ENCODE data around the gene DKK2. TPM values are rescaled to one million over a fixed set of nuclear protein-coding genes. Genes with fewer than 3 reads are reported as not detected.

The DKK2 gene
- total RNA-seq, 2 donors from 2014 or later = 0.17 to 0.73 TPM

DNA sequence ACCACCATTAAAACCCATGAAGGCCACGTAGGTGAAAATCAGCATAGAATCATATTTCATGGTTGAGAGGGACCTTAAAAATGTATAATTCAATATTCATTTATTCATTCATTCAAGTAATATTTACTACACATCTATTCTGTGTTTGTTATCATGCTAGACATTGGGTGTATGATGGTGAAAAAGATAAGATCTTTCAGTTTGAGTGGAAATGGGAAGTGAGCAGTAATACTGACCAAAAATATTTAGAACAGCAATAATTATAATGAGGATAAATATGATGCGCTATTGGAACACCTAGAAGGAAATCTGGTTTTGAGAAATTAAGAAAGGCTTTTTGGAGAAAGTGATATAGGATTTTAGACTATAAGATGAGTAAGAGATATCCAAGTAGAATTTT, 28.0 kb downstream of the DKK2 start:
- TF ChIP-seq, protein P1, sequence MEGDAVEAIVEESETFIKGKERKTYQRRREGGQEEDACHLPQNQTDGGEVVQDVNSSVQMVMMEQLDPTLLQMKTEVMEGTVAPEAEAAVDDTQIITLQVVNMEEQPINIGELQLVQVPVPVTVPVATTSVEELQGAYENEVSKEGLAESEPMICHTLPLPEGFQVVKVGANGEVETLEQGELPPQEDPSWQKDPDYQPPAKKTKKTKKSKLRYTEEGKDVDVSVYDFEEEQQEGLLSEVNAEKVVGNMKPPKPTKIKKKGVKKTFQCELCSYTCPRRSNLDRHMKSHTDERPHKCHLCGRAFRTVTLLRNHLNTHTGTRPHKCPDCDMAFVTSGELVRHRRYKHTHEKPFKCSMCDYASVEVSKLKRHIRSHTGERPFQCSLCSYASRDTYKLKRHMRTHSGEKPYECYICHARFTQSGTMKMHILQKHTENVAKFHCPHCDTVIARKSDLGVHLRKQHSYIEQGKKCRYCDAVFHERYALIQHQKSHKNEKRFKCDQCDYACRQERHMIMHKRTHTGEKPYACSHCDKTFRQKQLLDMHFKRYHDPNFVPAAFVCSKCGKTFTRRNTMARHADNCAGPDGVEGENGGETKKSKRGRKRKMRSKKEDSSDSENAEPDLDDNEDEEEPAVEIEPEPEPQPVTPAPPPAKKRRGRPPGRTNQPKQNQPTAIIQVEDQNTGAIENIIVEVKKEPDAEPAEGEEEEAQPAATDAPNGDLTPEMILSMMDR (IDR thresholded peaks at IDR 0.05) = no peak
- TF ChIP-seq POLR2AphosphoS5 (IDR thresholded peaks at IDR 0.05) (no peak), POLR2A (IDR thresholded peaks at IDR 0.05) (no peak)
- Histone ChIP-seq H3K4me1 (replicated peaks) (no peaks in the 10 kb centered on the region), H3K9me3 (no peaks in the 10 kb centered on the region), H3K27me3 (replicated peaks; ENCODE audit: insufficient read depth) (no peaks in the 10 kb centered on the region), H3K4me3 (no peak overlapping the region), H3K27ac (no peak overlapping the region), H3K36me3 (no peaks in the 10 kb centered on the region)
- intact Hi-C loops (cut with DNase I) = no loop called here
- 94% methylated on average over 2 of the region's 2 CpGs for WGBS
- no peak for DNase-seq (ENCODE audit: low spot score)

GRCh38 chr4:107006218-107006617, 29.9 kb downstream of the DKK2 start:
- Histone ChIP-seq H3K9me3 (no peaks in the 10 kb centered on the region), H3K36me3 (no peaks in the 10 kb centered on the region), H3K4me3 (no peak overlapping the region), H3K27ac (no peak overlapping the region), H3K4me1 (replicated peaks) (no peaks in the 10 kb centered on the region), H3K27me3 (replicated peaks; ENCODE audit: insufficient read depth) (no peaks in the 10 kb centered on the region)
- intact Hi-C loops (cut with DNase I) = no loop called here
- TF ChIP-seq POLR2A (IDR thresholded peaks at IDR 0.05) = no peak
- TF ChIP-seq, protein P1 (IDR thresholded peaks at IDR 0.05) = no peak
- no peak for TF ChIP-seq POLR2AphosphoS5 (IDR thresholded peaks at IDR 0.05)
- no peak for DNase-seq (ENCODE audit: low spot score)

DNA sequence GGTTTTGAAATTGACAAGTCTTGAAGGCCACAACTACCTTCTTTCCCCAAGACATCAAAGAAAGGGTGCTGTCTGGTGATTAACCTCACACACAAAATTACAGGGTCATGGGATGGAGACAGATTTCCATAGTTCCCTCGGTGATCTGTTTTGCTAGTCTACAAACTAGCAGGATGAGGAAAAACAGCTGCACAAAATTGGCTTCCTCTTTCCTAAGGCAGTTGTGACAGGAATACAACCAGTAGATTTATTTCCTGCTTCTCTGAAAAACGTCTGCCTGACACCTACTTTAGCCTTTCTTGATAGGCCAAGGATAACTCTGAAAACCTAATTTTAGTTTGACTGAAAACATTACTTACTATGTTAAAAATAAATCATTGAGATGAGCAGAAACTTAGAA, 39.6 kb downstream of the DKK2 start:
- Histone ChIP-seq H3K36me3 (no peaks in the 10 kb centered on the region), H3K4me3 (no peak overlapping the region), H3K27ac (no peak overlapping the region), H3K9me3 (no peaks in the 10 kb centered on the region), H3K27me3 (replicated peaks; ENCODE audit: insufficient read depth) (no peaks in the 10 kb centered on the region), H3K4me1 (replicated peaks) (no peaks in the 10 kb centered on the region)
- no peak for TF ChIP-seq POLR2A (IDR thresholded peaks at IDR 0.05)
- TF ChIP-seq POLR2AphosphoS5 (IDR thresholded peaks at IDR 0.05) = no peak
- TF ChIP-seq, protein P1 (IDR thresholded peaks at IDR 0.05) = no peak
- DNase-seq (ENCODE audit: low spot score) = no peak
- 10% methylated on average over 2 of the region's 2 CpGs for WGBS
- intact Hi-C loops (cut with DNase I) = no loop called here

DNA sequence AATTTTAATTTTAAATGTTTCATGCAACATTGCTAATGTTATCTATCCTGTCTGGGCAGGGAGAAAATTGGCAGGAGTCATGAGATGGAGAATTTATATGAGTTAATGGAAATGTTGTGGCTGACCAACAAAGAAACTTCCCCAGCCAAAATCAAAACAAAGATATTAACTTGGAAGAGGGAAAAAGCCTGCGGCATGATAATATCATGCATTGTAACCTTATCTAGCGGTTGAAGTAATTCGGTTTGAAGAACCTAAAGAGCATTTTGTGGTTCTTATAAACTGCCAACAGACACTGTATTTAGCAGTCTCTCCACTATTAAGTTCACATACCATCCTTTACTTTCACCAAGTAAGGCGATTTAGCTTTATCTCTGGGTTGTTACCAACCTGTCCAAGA, 42.3 kb downstream of the DKK2 start:
- no peaks in the 10 kb centered on the region for H3K4me1 ChIP-seq (replicated peaks)
- intact Hi-C loops (cut with DNase I) = no loop called here
- no peak overlapping the region for H3K27ac ChIP-seq
- TF ChIP-seq POLR2A (IDR thresholded peaks at IDR 0.05) (no peak), POLR2AphosphoS5 (IDR thresholded peaks at IDR 0.05) (no peak)
- TF ChIP-seq, protein P1 (IDR thresholded peaks at IDR 0.05) = no peak
- no peak overlapping the region for H3K4me3 ChIP-seq
- no peaks in the 10 kb centered on the region for H3K9me3 ChIP-seq
- H3K36me3 ChIP-seq = no peaks in the 10 kb centered on the region
- 27% methylated on average over 4 of the region's 4 CpGs for WGBS
- no peaks in the 10 kb centered on the region for H3K27me3 ChIP-seq (replicated peaks; ENCODE audit: insufficient read depth)
- DNase-seq (ENCODE audit: low spot score) = no peak

- Histone ChIP-seq H3K4me1 (replicated peaks) (no peaks in the 10 kb centered on the region), H3K4me3 (no peak overlapping the region), H3K9me3 (no peaks in the 10 kb centered on the region), H3K36me3 (no peaks in the 10 kb centered on the region), H3K27me3 (replicated peaks; ENCODE audit: insufficient read depth) (no peaks in the 10 kb centered on the region), H3K27ac (no peak overlapping the region)
- no peak for DNase-seq (ENCODE audit: low spot score)
- intact Hi-C loops (cut with DNase I) = no loop called here
- TF ChIP-seq, protein P1 (IDR thresholded peaks at IDR 0.05) = no peak
- TF ChIP-seq POLR2AphosphoS5 (IDR thresholded peaks at IDR 0.05) = no peak
- TF ChIP-seq POLR2A (IDR thresholded peaks at IDR 0.05) = no peak
- 74% methylated on average over 2 of the region's 2 CpGs for WGBS
These were observed 48.8 kb downstream of the DKK2 start for GRCh38 chr4:106987311-106987710.

All from prostate gland (tissue), 2 donors.